Uterus (tissue), 2 donors: ENCODE measurements around the gene SPATA31E1.
"Not testable (repeated sequence)": the region's sequence is repeated elsewhere in the genome, so short reads cannot be mapped to it uniquely, and the experiment has no call there.

Experiments
- CTCF ChIP-seq, 4 experiments: fragments of 200-600 bp in 2 of 4; fragments of 450-650 bp in 2 of 4; sonication (generic) in 2 of 4; IDR thresholded peaks; one replicate each; pipeline ENCODE4 v1.5.1; 2016 to 2019; ENCODE audit warnings: antibody characterized with exemption in 4 of 4, mild to moderate bottlenecking in 2 of 4, moderate library complexity in 1 of 4
- POLR2A ChIP-seq, 2 donors: fragments of 450-650 bp; IDR thresholded peaks; one replicate each; pipeline ENCODE4 v1.6.1; 2016; ENCODE audit warnings: antibody characterized with exemption in 2 of 2, mild to moderate bottlenecking in 1 of 2, moderate library complexity in 1 of 2

- not testable (repeated sequence) for TF ChIP-seq CTCF, POLR2A (IDR thresholded peaks at IDR 0.05)
Observed at GRCh38 chr9:87851186-87851585, 31.5 kb upstream of the SPATA31E1 start.
